HEK293 (cell line): Measurements from ENCODE around the gene WDR86.

Source experiments
- CTCF ChIA-PET: fragments of 350-600 bp; formaldehyde crosslinking; extraction: SDS; loops from one replicate; lab custom pipeline; 2021; ENCODE audit warnings: antibody characterized with exemption; lab: Yijun Ruan, JAX
- POLR2A ChIA-PET: fragments of 300-600 bp; formaldehyde crosslinking; extraction: SDS; loops from one replicate; lab custom pipeline; 2020; ENCODE audit warnings: antibody characterized with exemption, inconsistent platforms; lab: Yijun Ruan, JAX
- H3K27ac ChIP-seq: fragments of 200-500 bp; sonication (Bioruptor generic); 2 replicates; pipeline ENCODE4 v1.5.1; 2014; ENCODE audit warnings: low read depth, low read length, control low read depth, inconsistent platforms; ENCODE audit errors: extremely low read depth
- H3K36me3 ChIP-seq, 2 experiments: fragments of 200-500 bp in 1 of 2; sonication (Bioruptor generic) in 1 of 2; 1 replicate in 1 of 2; 2 replicates in 1 of 2; pipeline ENCODE4 v1.5.1; 2014 to 2017; ENCODE audit warnings: inconsistent platforms in 2 of 2, low read length in 2 of 2; ENCODE audit not compliant: control insufficient read depth in 2 of 2, insufficient read depth in 1 of 2
- H3K4me1 ChIP-seq: fragments of 200-500 bp; sonication (Bioruptor generic); 2 replicates; pipeline ENCODE4 v1.5.1; 2014; ENCODE audit warnings: mild to moderate bottlenecking, low read length, inconsistent platforms; ENCODE audit not compliant: control insufficient read depth, insufficient read depth
- H3K4me3 ChIP-seq: 2 replicates; pipeline ENCODE4 v1.5.1; 2011; ENCODE audit warnings: low read depth, mild to moderate bottlenecking, control low read depth, low read length, moderate library complexity
- H3K9me3 ChIP-seq: fragments of 200-500 bp; sonication (Bioruptor generic); 2 replicates; pipeline ENCODE4 v1.5.1; 2014; ENCODE audit warnings: low read depth, low read length, inconsistent platforms; ENCODE audit not compliant: control insufficient read depth, insufficient read depth
- KLF8 ChIP-seq: fragments of 450-650 bp; formaldehyde crosslinking; IDR thresholded peaks from 2 replicates; pipeline ENCODE4 v1.5.1; 2016; ENCODE audit warnings: missing biosample characterization, missing genetic modification characterization
- OVOL3 ChIP-seq: fragments of 450-650 bp; formaldehyde crosslinking; IDR thresholded peaks from 2 replicates; pipeline ENCODE4 v1.5.1; 2016; ENCODE audit warnings: missing biosample characterization, missing genetic modification characterization
- ZBTB8A ChIP-seq: fragments of 450-650 bp; formaldehyde crosslinking; IDR thresholded peaks from 2 replicates; pipeline ENCODE4 v1.5.1; 2016; ENCODE audit warnings: missing biosample characterization, missing genetic modification characterization
- ZFP37 ChIP-seq: fragments of 450-650 bp; formaldehyde crosslinking; IDR thresholded peaks from 2 replicates; pipeline ENCODE4 v1.5.1; 2016; ENCODE audit warnings: missing biosample characterization, missing genetic modification characterization
- ZNF114 ChIP-seq: fragments of 450-650 bp; formaldehyde crosslinking; IDR thresholded peaks from 2 replicates; pipeline ENCODE4 v1.5.0; 2017; ENCODE audit warnings: missing biosample characterization, missing genetic modification characterization
- ZNF169 ChIP-seq: fragments of 450-650 bp; formaldehyde crosslinking; IDR thresholded peaks from 2 replicates; pipeline ENCODE4 v1.5.1; 2016; ENCODE audit warnings: missing biosample characterization, missing genetic modification characterization
- ZNF202 ChIP-seq: fragments of 450-650 bp; formaldehyde crosslinking; IDR thresholded peaks from 2 replicates; pipeline ENCODE4 v1.5.1; 2016; ENCODE audit warnings: missing biosample characterization, missing genetic modification characterization, borderline replicate concordance
- ZNF341 ChIP-seq: fragments of 450-650 bp; formaldehyde crosslinking; IDR thresholded peaks from 2 replicates; pipeline ENCODE4; 2016; ENCODE audit warnings: low read depth, missing biosample characterization, missing genetic modification characterization
- ZNF544 ChIP-seq: fragments of 450-650 bp; formaldehyde crosslinking; IDR thresholded peaks from 2 replicates; pipeline ENCODE4 v1.5.0; 2017; ENCODE audit warnings: missing biosample characterization, missing genetic modification characterization
- ZNF629 ChIP-seq: fragments of 450-650 bp; formaldehyde crosslinking; IDR thresholded peaks from 2 replicates; pipeline ENCODE4 v1.5.1; 2017; ENCODE audit warnings: missing biosample characterization, missing genetic modification characterization
- ZNF645 ChIP-seq: fragments of 450-650 bp; formaldehyde crosslinking; IDR thresholded peaks from 2 replicates; pipeline ENCODE4; 2016; ENCODE audit warnings: missing biosample characterization, missing genetic modification characterization
- ZNF768 ChIP-seq: fragments of 450-650 bp; formaldehyde crosslinking; IDR thresholded peaks from 2 replicates; pipeline ENCODE4 v1.5.1; 2018; ENCODE audit warnings: missing biosample characterization, mild to moderate bottlenecking, missing genetic modification characterization
- TF ChIP-seq, protein P1 (sequence below): fragments of 450-650 bp; formaldehyde crosslinking; IDR thresholded peaks from 2 replicates; pipeline ENCODE4 v1.5.1; 2016; ENCODE audit warnings: missing biosample characterization, missing genetic modification characterization
- TF ChIP-seq, protein P2 (sequence below): fragments of 450-650 bp; formaldehyde crosslinking; IDR thresholded peaks from 2 replicates; pipeline ENCODE4 v1.5.1; 2016; ENCODE audit warnings: missing biosample characterization, missing genetic modification characterization

The WDR86 gene

GRCh38 chr7:151381348-151382078 is 28.3 kb downstream of the WDR86 start:
- peaks cover 0 to 33% of the 10 kb centered on the region in 2 experiments; a peak in 1 of 3 replicates for H3K36me3 ChIP-seq
- ChIA-PET POLR2A (no interaction called here), CTCF (interaction anchor here (0.7 kb wide), 1 partner anchor 11 kb away, joined by 3 read pairs; no protein-coding TSS in a partner anchor)
- no peak overlapping the region for H3K27ac ChIP-seq
- no peaks in the 10 kb centered on the region for H3K4me1 ChIP-seq
- no peak overlapping the region for H3K4me3 ChIP-seq
- TF ChIP-seq ZBTB8A (peak; percentile 54), ZNF202 (no peak), OVOL3 (no peak), KLF8 (tag by site-specific recombination) (peak; percentile 12; the same call in 1 of the 2 replicates)
- H3K9me3 ChIP-seq, result no peaks in the 10 kb centered on the region

GRCh38 chr7:151381098-151381347 is 28.8 kb downstream of the WDR86 start:
- Histone ChIP-seq H3K9me3 (no peaks in the 10 kb centered on the region), H3K36me3 (peaks cover 0 to 38% of the 10 kb centered on the region in 2 experiments; a peak in 1 of 3 replicates), H3K4me1 (no peaks in the 10 kb centered on the region), H3K4me3 (no peak overlapping the region), H3K27ac (no peak overlapping the region)
- TF ChIP-seq ZNF768 (tag by site-specific recombination) (no peak), ZNF544 (no peak), ZNF341 (tag by site-specific recombination) (no peak), ZNF202 (no peak), ZFP37 (no peak), ZNF645 (no peak), ZNF169 (no peak), ZNF114 (no peak), ZNF629 (tag by site-specific recombination) (no peak)
- TF ChIP-seq, protein P1, sequence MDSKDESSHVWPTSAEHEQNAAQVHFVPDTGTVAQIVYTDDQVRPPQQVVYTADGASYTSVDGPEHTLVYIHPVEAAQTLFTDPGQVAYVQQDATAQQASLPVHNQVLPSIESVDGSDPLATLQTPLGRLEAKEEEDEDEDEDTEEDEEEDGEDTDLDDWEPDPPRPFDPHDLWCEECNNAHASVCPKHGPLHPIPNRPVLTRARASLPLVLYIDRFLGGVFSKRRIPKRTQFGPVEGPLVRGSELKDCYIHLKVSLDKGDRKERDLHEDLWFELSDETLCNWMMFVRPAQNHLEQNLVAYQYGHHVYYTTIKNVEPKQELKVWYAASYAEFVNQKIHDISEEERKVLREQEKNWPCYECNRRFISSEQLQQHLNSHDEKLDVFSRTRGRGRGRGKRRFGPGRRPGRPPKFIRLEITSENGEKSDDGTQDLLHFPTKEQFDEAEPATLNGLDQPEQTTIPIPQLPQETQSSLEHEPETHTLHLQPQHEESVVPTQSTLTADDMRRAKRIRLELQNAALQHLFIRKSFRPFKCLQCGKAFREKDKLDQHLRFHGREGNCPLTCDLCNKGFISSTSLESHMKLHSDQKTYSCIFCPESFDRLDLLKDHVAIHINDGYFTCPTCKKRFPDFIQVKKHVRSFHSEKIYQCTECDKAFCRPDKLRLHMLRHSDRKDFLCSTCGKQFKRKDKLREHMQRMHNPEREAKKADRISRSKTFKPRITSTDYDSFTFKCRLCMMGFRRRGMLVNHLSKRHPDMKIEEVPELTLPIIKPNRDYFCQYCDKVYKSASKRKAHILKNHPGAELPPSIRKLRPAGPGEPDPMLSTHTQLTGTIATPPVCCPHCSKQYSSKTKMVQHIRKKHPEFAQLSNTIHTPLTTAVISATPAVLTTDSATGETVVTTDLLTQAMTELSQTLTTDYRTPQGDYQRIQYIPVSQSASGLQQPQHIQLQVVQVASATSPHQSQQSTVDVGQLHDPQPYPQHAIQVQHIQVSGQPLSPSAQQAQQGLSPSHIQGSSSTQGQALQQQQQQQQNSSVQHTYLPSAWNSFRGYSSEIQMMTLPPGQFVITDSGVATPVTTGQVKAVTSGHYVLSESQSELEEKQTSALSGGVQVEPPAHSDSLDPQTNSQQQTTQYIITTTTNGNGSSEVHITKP (tag by site-specific recombination), result no peak
- TF ChIP-seq, protein P2, sequence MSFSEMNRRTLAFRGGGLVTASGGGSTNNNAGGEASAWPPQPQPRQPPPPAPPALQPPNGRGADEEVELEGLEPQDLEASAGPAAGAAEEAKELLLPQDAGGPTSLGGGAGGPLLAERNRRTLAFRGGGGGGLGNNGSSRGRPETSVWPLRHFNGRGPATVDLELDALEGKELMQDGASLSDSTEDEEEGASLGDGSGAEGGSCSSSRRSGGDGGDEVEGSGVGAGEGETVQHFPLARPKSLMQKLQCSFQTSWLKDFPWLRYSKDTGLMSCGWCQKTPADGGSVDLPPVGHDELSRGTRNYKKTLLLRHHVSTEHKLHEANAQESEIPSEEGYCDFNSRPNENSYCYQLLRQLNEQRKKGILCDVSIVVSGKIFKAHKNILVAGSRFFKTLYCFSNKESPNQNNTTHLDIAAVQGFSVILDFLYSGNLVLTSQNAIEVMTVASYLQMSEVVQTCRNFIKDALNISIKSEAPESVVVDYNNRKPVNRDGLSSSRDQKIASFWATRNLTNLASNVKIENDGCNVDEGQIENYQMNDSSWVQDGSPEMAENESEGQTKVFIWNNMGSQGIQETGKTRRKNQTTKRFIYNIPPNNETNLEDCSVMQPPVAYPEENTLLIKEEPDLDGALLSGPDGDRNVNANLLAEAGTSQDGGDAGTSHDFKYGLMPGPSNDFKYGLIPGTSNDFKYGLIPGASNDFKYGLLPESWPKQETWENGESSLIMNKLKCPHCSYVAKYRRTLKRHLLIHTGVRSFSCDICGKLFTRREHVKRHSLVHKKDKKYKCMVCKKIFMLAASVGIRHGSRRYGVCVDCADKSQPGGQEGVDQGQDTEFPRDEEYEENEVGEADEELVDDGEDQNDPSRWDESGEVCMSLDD, result no peak
- ChIA-PET CTCF (interaction anchor here (0.7 kb wide), 1 partner anchor 11 kb away, joined by 3 read pairs; no protein-coding TSS in a partner anchor), POLR2A (no interaction called here)
